Rectal smooth muscle tissue (tissue), 1 donor: ENCODE measurements around the gene AOC1.

Source experiments
- H3K27ac ChIP-seq: one replicate; pipeline ENCODE4 v1.7.0; 2013; ENCODE audit warnings: low read depth, low read length, inconsistent platforms
- H3K27me3 ChIP-seq: one replicate; pipeline ENCODE4 v1.7.0; 2013; ENCODE audit warnings: low read length; ENCODE audit not compliant: control insufficient read depth, insufficient read depth
- H3K36me3 ChIP-seq: one replicate; pipeline ENCODE4 v1.7.0; 2013; ENCODE audit warnings: low read length; ENCODE audit not compliant: control insufficient read depth, insufficient read depth
- H3K4me1 ChIP-seq: one replicate; pipeline ENCODE4 v1.7.0; 2013; ENCODE audit warnings: low read length; ENCODE audit not compliant: control insufficient read depth, insufficient read depth
- H3K4me3 ChIP-seq: one replicate; pipeline ENCODE4 v1.7.0; 2013; ENCODE audit warnings: low read length
- H3K9ac ChIP-seq: one replicate; pipeline ENCODE4 v1.7.0; 2013; ENCODE audit warnings: low read length

AOC1 gene

DNA sequence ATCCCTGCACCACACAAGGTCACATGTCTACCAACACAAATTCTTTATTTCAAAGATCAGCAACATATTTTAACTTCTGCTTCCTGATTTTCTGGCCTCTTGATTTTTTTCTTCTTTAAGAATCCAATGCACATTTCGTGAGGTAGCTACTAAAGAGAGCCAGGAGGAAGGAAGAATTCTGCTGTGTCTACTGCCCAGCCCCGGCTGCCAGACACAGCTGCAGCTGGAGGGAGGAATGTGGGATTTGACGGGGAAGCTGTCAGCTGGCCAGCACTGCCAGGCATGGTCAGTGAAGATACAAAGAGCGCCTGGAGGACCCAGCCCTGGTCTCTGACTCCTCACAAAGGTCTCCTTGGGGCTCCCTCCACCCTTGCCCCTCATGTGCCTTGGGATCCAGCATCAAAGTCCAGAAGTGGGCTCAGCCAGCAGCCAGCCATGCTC lies 6.9 kb upstream of the AOC1 start:
- H3K27me3 ChIP-seq, result no peaks in the 10 kb centered on the region
- H3K4me1 ChIP-seq, result no peaks in the 10 kb centered on the region
- H3K4me3 ChIP-seq, result no peak overlapping the region
- H3K9ac ChIP-seq, result no peak overlapping the region
- H3K36me3 ChIP-seq, result no peaks in the 10 kb centered on the region
- H3K27ac ChIP-seq, result no peak overlapping the region

DNA sequence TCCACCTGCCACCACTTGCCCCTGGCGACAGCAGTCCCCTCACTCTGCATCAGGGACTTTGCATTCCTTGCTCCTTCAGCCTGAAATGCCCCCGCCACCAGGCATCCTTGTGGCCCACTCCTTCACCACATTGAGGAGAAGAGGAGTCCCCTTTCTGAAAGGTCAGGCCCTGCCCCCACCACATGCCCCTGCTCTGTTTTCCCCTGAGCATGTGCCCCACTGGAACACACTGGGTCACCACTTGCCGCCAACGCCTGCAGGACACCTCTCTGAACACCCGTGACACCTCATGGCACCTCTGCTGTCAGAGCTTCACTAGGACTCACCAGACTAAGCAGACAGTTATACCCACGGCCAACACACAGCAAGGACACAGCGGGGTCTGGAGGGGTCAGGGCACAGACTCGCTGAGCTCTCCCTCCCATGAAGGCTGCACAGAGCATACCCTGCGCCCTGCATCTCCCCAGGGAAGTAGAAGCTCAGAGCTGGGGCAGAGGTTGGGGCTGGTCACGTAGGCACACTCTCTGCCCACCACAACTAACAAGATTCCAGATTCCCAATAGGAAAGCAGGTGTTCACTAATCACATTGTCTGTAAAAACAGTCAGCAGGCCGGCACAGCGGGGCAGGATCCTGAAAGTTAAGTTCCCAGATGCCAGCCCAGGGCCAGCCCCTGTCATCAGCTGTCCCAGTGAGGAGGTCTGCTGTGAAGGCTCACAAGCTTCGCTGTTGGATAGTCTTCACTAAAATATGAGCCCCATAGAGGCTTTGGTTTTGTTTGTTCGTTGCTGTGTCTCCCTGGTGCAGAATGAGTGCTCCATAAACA lies 5.8 kb upstream of the AOC1 start:
- Histone ChIP-seq H3K27ac (no peak overlapping the region), H3K4me1 (no peaks in the 10 kb centered on the region), H3K9ac (no peak overlapping the region), H3K4me3 (no peak overlapping the region), H3K36me3 (no peaks in the 10 kb centered on the region), H3K27me3 (no peaks in the 10 kb centered on the region)

DNA sequence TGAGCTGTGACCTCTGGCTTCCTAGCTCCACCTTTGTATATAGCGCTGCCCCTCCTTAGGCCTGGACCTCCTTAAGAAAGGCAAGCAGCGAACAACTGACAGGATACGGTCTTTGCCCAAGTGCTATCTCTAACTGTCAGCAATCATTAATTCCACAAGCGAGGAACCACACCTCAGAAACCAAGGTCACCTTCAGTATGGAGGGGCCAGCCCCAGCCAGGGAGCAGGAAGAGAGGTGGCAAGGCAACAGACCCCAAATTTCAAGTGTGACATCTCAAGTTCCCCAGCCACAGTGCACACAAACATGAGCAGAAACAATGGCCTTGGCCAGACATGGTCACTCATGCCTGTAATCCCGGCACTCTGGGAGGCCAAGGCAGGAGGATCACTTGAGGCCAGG lies 4.8 kb upstream of the AOC1 start:
- Histone ChIP-seq H3K36me3 (no peaks in the 10 kb centered on the region), H3K27me3 (no peaks in the 10 kb centered on the region), H3K9ac (no peak overlapping the region), H3K27ac (no peak overlapping the region), H3K4me3 (no peak overlapping the region), H3K4me1 (no peaks in the 10 kb centered on the region)

DNA sequence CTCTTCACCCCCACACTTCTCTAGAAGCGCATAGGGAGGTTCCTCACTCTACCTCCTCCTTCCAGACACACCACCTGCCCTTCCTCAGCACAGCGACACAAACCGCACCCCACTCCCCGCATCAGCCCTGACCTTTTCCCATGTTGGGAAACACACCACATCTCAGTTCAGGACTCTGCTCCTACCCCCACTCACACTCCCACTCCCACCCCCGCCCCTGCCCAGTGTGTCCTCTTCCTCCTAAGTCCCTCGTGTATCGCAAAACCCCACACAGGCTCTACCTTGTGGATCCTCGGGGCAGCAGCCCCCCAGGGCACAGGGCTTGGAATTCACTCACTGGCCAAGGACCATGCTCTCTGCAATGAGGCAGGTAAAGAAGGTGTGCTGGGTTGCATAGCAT lies 4.2 kb upstream of the AOC1 start:
- no peaks in the 10 kb centered on the region for H3K27me3 ChIP-seq
- H3K9ac ChIP-seq, result no peak overlapping the region
- H3K36me3 ChIP-seq, result no peaks in the 10 kb centered on the region

DNA sequence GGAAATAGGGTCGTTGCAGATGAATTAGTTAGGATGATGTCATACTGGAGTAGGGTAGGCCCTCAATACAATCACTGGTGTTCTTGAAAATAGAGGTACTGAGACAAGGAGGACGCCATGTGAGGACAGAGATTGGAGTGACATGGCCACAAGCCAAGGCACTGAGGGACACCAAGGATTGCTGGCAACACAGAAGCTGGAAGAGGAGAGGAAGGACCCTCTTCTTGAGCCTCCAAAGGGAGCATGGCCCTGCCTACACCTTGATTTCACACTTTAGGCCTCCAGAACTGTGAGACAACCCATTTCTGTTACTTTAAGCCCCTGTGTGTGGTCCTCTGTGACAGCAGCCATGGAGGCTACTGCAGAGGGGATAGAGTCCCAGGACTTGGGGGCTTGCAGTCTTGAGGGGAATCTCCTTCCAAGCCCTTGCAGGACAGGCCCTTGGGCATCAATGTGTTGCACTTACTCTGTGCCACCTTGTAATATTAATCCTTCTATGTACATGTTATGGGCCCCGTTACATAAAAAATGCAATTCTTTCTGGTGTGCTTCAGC lies 3.7 kb upstream of the AOC1 start:
- H3K4me3 ChIP-seq, result no peak overlapping the region
- no peaks in the 10 kb centered on the region for H3K36me3 ChIP-seq
- H3K4me1 ChIP-seq, result no peaks in the 10 kb centered on the region
- H3K27ac ChIP-seq, result no peak overlapping the region
- H3K9ac ChIP-seq, result no peak overlapping the region
- no peaks in the 10 kb centered on the region for H3K27me3 ChIP-seq

More for the DNA sequence above, 4.2 kb upstream of the AOC1 start:
- Histone ChIP-seq H3K27ac (no peak overlapping the region), H3K4me3 (no peak overlapping the region), H3K4me1 (no peaks in the 10 kb centered on the region)

DNA sequence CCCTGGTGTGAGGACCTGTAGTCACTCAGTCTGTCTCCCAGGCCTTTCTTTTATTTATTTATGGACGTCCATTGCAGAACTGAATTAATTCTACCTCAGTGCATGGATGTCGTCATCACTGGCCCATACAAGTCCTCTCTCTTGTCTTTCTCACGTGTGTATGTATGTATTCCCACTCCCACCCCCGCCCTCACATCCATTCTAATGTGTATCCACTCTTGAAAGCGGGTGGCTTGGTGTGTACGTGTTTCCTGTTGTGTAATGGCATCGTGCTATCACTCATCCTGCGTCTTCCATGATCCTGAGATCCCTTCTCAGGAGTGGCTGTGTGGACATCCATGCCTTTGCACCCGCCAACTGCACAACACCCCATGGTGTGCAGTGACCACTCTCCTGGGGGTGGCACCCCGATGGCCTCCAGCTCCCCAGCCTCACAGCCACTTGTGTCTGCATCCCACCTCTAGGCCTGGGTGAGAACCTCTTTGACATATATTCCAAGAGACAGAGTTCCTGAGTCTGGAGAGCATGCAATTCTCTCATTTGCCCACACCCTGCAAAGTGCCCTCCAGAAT lies 3.0 kb upstream of the AOC1 start:
- H3K9ac ChIP-seq, result no peak overlapping the region
- H3K4me3 ChIP-seq, result no peak overlapping the region
- H3K4me1 ChIP-seq, result no peaks in the 10 kb centered on the region
- no peaks in the 10 kb centered on the region for H3K27me3 ChIP-seq
- no peaks in the 10 kb centered on the region for H3K36me3 ChIP-seq
- H3K27ac ChIP-seq, result no peak overlapping the region

DNA sequence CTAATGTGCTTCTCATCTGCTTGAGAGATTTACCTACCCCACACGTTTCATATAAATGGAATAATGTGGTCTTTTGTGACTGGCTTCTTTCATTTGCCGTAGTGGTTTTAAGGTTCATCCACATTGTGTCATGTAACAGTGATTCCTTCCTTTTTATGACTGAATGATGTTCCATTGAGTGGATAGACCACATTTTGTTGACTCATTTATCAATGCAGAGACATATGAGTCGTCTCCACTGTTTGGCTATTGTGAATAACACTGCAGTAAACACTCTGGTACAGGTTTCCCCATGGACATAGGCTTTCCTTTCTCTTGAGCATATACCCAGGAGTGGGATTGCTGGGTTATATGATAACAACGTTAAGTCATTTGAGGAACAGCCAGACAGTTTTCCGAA lies 2.0 kb upstream of the AOC1 start:
- no peak overlapping the region for H3K27ac ChIP-seq
- no peaks in the 10 kb centered on the region for H3K27me3 ChIP-seq
- no peaks in the 10 kb centered on the region for H3K4me1 ChIP-seq
- H3K4me3 ChIP-seq, result no peak overlapping the region
- no peak overlapping the region for H3K9ac ChIP-seq
- H3K36me3 ChIP-seq, result no peaks in the 10 kb centered on the region

DNA sequence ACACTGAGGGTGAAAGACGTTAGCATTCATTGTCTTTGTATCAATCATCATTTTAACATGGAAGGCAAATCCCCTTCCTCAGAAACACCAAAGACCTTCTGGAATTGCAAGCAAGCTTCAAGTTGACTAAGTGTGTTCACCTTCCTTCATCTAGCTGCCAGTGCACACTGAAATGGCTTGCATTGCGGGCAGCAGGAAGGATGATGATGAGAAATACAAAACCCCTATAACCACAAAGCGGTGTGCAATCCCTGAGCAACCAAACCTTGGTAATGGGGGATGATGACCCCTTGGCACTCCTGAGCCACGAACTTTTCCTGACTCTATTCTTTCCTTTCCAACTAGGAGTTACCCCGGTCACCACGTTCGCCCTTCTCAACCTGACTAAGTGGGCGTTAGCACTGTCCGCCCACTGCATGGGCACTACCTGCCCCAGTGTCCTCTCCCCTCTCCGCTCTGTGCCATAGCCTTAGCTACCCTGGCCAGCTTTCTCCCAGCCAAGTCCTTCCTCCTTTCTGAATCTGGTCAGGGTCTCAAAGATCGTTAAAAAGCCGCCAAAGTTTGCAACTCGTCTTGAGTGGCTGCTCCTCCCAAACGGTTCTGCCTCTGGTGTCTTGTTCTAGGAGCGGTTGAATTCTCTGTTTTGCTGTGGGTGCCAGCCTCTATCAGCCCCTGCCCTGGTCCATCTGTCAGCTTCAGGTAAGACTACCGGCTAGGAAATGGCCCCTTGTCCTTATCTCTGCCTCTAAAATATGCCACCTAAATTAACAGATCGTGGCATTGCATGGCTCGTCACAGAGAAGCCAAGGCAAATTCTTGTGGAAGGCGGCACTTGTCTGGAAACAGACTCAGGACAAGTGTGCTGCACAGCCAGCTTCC lies 586 bp upstream of the AOC1 start:
- H3K4me3 ChIP-seq, result no peak overlapping the region
- H3K36me3 ChIP-seq, result no peaks in the 10 kb centered on the region
- no peak overlapping the region for H3K9ac ChIP-seq
- H3K27me3 ChIP-seq, result no peaks in the 10 kb centered on the region
- H3K4me1 ChIP-seq, result no peaks in the 10 kb centered on the region
- H3K27ac ChIP-seq, result no peak overlapping the region

DNA sequence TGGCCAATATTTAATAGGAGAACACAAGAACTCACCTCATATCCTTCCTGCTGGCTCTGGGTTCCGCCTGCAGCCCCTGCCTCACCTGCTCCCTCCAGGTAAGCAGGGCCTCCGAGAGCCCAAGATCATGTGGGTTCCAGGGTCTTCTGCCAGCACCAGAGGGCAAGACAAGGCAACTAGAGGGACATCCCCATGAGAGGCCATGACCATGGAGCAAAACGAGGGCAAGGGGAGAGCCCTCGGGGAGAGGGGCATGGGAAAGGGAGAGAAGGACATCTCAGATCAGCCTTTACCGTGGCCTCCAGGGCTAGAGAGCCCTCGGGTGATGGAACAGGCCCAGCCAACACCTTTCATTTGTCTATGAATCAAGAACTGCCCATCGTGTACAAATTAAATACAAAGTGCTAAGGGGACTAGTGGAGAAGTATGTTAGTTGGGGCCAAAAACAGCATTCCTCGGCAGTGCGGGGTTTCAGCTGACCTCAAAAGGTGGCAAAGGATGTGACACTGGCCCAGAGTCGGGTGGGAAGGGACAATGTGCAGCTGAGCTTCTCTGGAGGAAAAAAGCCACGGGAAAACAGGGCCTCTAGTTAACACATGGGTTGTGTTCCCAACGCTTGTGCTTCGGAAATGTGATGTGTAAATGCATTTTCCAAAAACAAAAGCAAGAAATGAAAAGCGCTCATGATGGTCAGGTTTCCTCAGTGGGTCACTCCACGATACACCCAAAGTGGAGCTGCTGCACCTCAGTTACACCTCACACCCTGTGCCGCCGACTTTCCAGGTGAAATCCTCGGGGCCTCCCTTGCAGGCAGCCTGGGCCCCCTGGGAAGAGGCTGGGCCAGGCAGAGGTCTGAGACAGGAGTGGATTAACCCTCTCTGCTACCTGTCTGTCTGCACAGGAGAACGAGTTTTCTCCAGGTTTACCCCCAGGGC lies 2.0 kb downstream of the AOC1 start:
- no peaks in the 10 kb centered on the region for H3K4me1 ChIP-seq
- no peak overlapping the region for H3K9ac ChIP-seq
- H3K27ac ChIP-seq, result no peak overlapping the region
- no peak overlapping the region for H3K4me3 ChIP-seq
- no peaks in the 10 kb centered on the region for H3K27me3 ChIP-seq
- no peaks in the 10 kb centered on the region for H3K36me3 ChIP-seq

DNA sequence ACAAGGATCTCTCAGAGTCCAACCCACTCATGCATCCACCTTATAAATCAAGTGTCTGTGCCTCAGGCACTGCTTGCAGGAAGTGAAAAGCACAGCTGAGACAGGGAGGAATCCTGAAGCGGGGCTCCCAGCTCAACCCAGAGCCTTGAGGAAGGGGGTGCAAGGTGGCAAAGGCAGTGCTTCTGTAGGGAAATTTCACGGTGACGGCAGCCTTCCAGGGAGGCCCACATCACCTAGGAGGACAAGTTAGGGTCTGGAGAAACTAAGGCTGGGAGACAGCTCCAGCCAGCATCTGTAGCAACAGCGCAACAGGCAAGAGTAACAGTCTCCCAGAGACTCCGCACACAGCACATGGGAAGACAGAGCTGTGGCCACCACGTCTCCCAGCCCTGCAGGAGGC lies 2.7 kb downstream of the AOC1 start:
- Histone ChIP-seq H3K9ac (no peak overlapping the region), H3K27ac (no peak overlapping the region), H3K27me3 (no peaks in the 10 kb centered on the region), H3K4me3 (no peak overlapping the region), H3K36me3 (no peaks in the 10 kb centered on the region), H3K4me1 (no peaks in the 10 kb centered on the region)

DNA sequence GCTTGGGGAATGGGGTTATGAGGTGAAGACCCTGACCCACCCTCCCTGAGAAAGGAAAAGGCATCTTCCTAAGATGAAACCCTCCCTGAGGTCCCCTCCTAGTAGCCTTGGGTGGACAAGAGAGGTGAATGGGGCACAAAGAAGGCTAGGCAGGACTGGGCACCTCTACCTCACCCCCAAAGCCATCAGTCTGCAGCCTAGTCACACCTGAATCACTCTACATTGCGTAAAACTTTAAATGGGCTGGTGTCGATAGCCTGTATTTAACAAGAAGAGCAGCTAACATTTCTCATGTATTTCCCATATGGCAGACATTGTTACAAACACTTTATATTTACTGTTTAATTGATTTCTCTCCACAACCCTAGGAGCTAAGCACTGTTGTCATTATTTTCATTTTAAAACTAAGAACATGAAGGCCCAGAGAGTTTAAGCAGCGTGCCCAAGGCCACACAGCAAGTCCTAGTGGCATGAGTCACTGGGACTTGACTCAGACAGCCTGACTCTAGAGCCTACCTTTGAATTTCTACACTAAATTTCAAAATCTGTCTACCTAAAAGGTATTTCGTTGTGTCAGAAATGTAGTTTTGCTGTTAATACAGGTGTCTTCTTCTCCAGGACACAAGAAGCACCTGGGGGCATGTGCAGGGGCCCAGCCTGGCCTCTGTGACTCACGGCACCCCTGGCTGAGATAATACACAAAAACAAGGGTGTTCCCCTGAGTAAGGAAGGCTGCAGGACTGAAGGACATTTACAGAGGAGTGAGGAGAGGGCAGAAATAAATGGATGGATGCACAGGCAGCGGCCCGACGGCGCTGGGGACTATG lies 3.4 kb downstream of the AOC1 start:
- H3K4me3 ChIP-seq, result no peak overlapping the region
- no peaks in the 10 kb centered on the region for H3K36me3 ChIP-seq
- no peak overlapping the region for H3K27ac ChIP-seq
- no peaks in the 10 kb centered on the region for H3K4me1 ChIP-seq
- no peak overlapping the region for H3K9ac ChIP-seq
- no peaks in the 10 kb centered on the region for H3K27me3 ChIP-seq
